HG03558 (cell line): ENCODE data around the gene NSDHL.

ENCODE experiments used
- ATAC-seq: cut with Tn5 transposase; IDR thresholded peaks from one replicate; pipeline ENCODE4 v1.9.1; 2021; ENCODE audit warnings: moderate number of reproducible peaks; ENCODE audit not compliant: unreplicated experiment; ENCODE audit errors: extremely low read depth

The NSDHL gene

GRCh38 chrX:152843852-152844251 is 13.0 kb downstream of the NSDHL start:
- ATAC-seq, result no peak

DNA sequence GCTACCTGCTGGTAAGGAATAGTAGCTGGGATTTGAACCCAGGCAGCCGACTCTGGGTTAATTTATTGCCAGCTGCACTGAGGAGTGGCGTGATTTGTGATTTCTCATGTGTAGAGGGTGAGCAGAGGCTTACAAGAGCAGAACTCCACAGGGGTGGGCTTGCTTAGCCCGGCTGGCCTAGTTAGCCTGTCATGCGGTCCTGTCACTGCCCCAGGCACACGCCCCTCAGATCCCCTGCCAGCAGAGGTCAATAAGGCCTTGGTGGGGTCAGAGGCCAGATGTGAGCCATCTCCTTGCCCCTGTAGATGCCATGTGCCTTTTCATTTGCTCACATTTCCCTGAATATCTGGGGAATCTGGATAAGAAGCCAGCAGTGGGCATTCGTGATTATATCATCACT is 13.4 kb downstream of the NSDHL start:
- no peak for ATAC-seq

GRCh38 chrX:152845618-152846240 is 14.9 kb downstream of the NSDHL start:
- no peak for ATAC-seq

- no peak for ATAC-seq
Observed at GRCh38 chrX:152847281-152847680, 16.4 kb downstream of the NSDHL start.

DNA sequence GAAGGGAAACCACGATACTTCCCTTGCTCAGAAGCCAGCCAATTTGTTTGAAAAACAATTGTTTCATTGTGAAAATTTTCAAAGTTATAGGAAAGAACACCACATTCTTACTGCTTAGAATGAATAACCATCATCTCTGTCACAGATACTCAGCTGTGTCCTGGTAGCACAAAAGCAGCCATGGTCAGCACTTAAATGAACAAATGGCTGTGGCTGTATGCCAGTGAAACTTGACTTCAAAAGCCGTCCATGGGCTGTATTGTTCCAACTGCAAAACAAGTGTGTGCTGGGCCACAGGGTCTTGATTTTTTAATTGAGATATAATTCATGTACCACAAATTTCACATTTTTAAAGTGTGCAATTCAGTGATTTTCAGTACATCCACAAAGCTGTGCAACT is 19.6 kb downstream of the NSDHL start:
- no peak for ATAC-seq

GRCh38 chrX:152853986-152854385 is 23.1 kb downstream of the NSDHL start:
- no peak for ATAC-seq

DNA sequence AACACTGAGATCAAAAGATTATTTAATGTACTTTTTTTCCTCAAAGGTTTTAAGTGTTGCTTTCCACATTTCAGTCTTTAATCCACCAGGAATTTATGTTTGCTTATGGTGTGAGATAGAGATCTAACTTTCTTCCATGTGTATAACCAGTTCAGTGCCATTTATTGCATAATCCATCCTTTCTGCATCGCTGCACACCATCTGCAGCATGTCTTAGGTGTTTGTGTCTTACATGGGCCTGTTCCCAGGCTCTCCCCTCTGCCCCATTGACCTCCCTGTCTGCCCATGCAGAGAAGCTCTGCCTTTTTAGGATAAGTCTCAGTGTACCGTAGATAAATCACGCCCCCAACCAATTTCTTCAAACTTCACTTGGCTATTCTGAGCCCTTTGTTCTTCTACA is 30.3 kb downstream of the NSDHL start:
- ATAC-seq, result no peak

- ATAC-seq, result no peak
Observed at GRCh38 chrX:152861826-152862225, 31.0 kb downstream of the NSDHL start.

GRCh38 chrX:152865232-152865920 is 34.5 kb downstream of the NSDHL start:
- ATAC-seq, result no peak

DNA sequence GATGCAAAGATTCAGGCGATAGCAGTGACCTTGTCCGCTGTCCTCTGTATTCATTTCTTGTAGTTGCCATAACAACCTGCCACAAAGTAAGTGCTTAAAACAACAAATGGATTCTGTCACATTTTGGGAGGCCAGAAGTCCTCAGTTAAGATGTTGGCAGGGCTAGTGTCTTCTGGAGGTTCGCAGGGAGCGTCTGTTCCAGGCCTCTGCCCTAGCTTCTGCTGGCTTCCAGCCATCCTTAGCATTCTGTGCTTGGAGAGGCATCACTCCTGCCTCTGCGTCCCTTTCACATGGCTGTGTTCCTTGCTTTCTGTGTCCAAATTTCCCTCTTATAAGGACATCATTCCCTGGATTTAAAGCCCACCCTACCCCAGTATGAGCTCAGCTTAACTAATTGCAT is 35.5 kb downstream of the NSDHL start:
- ATAC-seq, result no peak

DNA sequence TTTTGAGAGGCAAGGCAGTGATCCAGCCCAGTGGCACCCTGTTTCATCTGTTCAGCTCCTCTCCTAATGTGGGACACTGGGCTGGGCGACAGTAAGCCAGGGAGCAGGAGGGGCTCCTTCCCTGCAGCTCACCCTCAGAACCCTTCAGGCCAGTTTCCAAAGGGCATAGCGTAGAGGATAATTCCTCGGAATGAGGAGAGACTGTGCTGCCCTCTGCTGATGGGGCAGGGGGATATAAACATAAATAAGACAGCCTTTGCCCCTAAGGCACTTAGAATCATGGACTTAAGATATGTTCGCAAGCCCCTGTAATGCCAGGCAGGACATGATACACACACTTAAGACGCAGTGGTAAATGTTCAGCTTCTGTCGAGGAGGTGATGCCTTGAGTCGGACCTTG is 39.1 kb downstream of the NSDHL start:
- no peak for ATAC-seq

DNA sequence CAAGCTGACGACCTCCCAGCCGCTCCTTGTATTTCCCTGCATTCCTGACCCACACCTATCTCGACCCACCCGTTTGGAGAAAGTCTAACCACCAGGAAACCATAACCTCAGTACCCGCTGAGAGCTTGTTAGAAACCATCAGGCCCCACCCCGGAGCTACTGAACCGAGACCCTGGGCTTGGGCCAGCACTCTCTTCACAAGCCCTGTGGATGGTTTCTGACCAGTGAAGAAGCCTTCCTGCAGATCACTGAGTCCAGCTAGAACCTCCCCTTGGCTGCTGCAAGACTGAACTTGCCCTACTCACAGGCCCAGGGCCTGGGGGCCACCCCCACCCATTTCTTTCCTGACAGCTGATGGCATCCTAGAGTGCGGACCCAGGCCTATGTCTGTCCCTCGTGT is 40.4 kb downstream of the NSDHL start:
- ATAC-seq, result no peak

DNA sequence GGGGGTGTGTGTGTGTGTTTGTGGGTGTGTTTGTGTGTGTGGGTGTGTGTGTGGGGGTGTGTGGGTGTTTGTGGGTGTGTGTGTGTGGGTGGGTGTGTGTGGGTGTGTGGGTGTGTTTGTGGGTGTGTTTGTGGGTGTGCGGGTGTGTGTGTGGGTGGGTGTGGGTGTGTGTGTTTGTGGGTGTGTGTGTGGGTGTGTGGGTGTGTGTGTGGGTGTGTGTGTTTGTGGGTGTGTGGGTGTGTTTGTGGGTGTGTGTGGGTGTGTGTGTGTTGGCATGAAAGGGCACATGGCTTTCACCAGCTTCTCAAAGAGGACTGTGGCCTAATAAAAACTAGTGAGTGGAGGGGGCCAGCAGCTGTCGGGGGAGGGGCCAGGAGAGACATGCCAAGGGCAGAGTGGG is 41.7 kb downstream of the NSDHL start:
- no peak for ATAC-seq

DNA sequence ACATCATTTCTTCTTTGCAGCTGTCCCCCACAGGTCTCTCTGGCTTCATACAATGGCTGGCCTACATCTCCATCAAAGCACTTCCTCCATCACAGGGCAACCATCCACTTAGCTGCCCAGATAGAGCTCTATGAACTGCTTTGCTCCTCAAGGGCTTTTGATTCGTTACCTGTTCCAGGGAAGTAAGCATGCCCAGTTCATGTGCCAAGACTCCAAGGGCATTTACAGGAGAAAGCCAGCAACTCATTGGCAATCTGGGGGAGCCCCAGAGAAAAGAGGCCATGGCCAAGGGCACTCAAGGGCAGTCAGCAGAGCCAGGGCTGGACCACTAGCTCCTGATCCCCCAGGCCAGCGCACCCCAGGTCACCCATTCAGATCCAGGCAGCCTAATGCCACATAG is 42.5 kb downstream of the NSDHL start:
- ATAC-seq, result no peak

DNA sequence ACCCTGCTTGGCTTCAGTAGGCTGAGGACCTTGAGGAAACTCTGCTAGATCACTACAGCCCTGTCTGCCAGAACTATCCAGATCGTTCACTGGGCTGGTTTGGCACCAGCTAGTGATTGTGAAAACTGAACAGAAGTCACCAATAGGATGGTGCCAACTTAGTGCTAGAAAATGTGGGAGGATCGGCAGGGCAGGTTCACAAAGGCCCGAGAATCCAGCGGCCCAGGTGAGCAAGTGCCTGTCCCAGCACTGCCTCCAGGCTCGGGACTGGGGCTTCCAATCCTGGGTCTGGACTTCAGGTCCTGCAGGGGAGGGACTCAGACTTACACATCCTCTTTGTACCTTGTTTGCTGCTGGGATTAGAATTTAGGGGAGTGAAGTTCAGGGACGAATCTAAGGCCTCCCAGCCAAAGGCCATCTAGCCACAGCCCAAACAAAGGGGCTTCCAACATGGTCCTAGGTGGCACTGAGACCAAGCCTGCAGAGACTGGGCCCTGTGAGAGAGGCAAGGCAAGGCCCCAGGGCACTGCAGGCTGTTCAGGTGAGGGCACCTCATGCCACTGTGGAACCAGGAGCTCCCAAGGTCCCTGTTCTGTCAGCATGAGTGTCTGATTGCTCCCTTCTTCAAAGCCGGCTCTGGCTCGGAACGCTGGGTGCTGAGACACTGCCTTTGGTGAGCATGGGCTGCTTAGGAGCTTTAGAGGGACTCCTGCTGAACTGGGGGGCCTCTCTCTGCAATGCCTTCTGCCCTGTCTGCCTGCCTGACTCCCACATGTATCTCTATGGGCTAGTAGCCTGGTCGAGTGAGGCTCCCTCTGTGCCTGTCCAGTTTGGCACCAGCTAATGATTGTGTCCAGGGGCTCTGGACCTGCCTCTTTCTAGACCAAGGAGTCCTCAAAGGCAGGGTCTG is 46.3 kb downstream of the NSDHL start:
- ATAC-seq, result no peak

- ATAC-seq, result no peak
Observed at GRCh38 chrX:152878976-152879755, 48.3 kb downstream of the NSDHL start.

GRCh38 chrX:152881289-152881688 is 50.4 kb downstream of the NSDHL start:
- no peak for ATAC-seq

DNA sequence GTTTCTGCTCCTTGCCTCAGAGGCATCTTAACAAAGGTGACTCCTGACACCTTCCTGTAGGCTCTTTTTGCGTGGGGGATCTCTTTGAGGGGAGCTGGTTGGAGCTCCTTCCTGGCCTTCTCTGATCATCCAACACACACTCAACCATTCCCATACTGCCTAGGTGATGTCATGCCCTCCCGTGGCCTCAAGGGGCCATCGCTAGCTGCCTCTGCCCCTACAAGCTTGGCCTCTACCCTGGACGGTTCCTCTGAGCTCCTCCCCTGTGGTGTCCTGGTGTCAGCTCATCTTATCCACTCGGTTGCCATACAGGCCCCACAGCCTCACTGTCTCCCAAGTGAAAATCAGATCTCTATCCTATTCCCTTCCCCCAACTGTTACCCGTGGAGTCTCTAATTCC is 53.3 kb downstream of the NSDHL start:
- ATAC-seq, result no peak

GRCh38 chrX:152886716-152887115 is 55.9 kb downstream of the NSDHL start:
- ATAC-seq, result no peak

GRCh38 chrX:152892499-152892898 is 61.6 kb downstream of the NSDHL start:
- ATAC-seq, result no peak
